GM12892 (cell line): Measurements from ENCODE around the gene DNAJB8.

Experiments used
- POLR2AphosphoS5 ChIP-seq: IDR thresholded peaks from 2 replicates; pipeline ENCODE4 v1.6.1; 2011; ENCODE audit warnings: low read depth, low read length, control low read depth
- TAF1 ChIP-seq: IDR thresholded peaks from 2 replicates; pipeline ENCODE4 v1.6.1; 2011; ENCODE audit warnings: low read depth, mild to moderate bottlenecking, control low read depth, low read length, borderline replicate concordance

DNA sequence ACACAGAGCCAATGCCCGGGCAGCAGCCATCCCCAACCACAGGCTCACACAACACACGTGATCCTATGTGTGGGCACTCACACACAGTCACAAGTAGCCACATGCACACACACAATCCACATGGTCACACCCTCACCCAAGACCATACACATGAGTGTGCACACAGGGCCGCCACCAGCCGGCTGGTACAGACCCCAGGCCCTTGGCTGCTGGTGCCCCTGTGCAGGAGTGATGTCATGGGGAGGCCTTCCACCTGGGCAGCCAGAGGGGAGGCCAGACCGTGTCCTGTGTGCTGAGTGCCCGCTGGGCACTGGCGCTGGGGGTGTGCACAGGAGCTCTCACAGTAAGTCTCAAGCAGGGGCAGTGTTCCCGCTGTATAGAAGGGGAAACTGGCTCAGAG lies 36.9 kb downstream of the DNAJB8 start:
- TF ChIP-seq TAF1 = no peak
- no peak for TF ChIP-seq POLR2AphosphoS5
